ENCODE results near the gene STIMATE. TPM values are rescaled to one million over a fixed set of nuclear protein-coding genes. Genes with fewer than 3 reads are reported as not detected.

STIMATE gene
- total RNA-seq, 1 experiment from 2014 or later = 6.4 TPM

DNA sequence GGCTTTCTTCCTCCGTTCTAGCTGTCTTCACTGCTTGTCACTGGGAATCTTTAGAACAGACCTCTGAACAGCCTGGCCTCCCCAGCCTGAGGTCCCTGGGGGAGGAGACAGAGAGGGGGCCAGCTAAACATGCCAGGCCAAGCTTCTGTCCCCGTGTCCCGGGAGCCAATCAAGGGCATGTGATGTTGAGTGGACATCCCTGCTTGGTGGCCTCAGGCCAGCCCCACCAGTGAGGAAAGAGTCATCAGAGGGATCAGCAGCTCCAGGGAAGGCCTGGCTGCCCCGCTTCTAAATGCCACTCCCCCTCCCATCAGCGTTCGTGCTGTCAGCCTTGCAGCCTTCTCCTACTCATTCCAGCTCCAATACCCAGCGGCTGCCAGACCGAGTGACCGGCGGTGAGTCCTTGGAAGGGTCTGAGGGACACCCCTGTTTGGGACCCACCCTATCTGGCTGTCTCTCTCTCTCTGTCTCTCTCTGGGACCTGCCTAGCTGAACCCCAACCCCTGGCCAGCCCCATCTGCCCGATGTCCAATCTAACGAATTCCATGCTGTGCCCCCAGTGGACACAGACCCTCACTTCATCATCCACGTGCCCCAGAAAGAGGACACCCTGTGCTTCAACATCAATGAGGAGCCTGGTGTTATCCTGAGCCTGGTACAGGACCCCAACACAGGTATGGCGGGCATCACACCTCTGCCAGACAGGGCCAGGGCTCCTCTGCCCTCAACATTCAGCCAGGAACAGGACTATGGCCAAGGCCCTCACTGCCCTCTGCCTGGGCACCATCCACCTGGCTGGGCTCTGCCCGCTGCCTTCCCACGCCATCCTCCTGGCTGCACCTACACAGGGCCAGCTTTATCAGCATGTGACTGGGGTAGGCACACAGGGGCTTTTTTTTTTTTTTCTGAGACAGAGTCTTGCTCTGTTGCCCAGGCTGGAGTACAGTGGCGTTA lies 109.4 kb downstream of the STIMATE start:
- DNase-seq (ENCODE audit: low spot score) = peak; percentile 4
- in situ Hi-C loops (cut with HindIII; ENCODE audit: low sequenced_read_pairs) = no loop called here

DNA sequence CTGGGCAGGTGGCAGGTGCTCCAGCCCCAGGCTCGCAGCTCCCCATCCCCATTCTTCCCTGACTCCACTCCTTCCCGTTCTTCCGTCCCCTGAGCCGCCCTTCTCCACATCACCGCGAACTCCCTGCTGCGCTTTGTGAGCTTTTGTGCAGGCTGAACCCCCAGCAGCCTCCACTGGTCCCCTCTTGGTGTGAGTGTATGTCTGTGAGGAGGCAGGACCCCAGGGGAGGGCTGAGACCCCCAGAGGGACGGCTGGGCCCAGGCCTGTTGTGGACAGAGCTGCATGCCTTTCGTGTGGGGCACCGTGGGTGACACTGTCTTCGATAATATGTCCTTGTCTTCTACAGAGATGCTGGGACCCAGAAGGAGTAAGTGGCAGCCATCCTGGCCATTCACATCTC lies 110.1 kb downstream of the STIMATE start:
- no peak for DNase-seq (ENCODE audit: low spot score)
- in situ Hi-C loops (cut with HindIII; ENCODE audit: low sequenced_read_pairs) = no loop called here

Other genes with a start within 250 kb of the STIMATE start
- 21.6 and 38.4 TPM in 2 replicates for gene PBRM1, start 211.6 kb downstream of the STIMATE start, total RNA-seq (2014; rRNA removed; shearing (Covaris generic))
- 127 and 216 TPM in 2 replicates for gene GNL3, start 211.5 kb downstream of the STIMATE start, total RNA-seq (2014; rRNA removed; shearing (Covaris generic))
- gene GLT8D1, start 191.8 kb downstream of the STIMATE start, total RNA-seq (2014; rRNA removed; shearing (Covaris generic)) = 77.8 and 104 TPM in 2 replicates
- gene SPCS1, start 191.4 kb downstream of the STIMATE start, total RNA-seq (2014; rRNA removed; shearing (Covaris generic)) = 80.3 and 99.9 TPM in 2 replicates
- 34.1 and 40.7 TPM in 2 replicates for gene NEK4, start 126.6 kb downstream of the STIMATE start, total RNA-seq (2014; rRNA removed; shearing (Covaris generic))
- not detected in 2 replicates for gene ITIH1, start 119.9 kb downstream of the STIMATE start, total RNA-seq (2014; rRNA removed; shearing (Covaris generic))
- gene ITIH3, start 102.8 kb downstream of the STIMATE start, total RNA-seq (2014; rRNA removed; shearing (Covaris generic)) = not detected in 2 replicates
- 0.18 and 0.68 TPM in 2 replicates for gene ITIH4, start 66.9 kb downstream of the STIMATE start, total RNA-seq (2014; rRNA removed; shearing (Covaris generic))
- not detected in 2 replicates for gene MUSTN1, start 62.5 kb downstream of the STIMATE start, total RNA-seq (2014; rRNA removed; shearing (Covaris generic))
- 1.2 and 3.6 TPM in 2 replicates for gene SFMBT1, start 148.5 kb upstream of the STIMATE start, total RNA-seq (2014; rRNA removed; shearing (Covaris generic))
- 13.6 and 15.0 TPM in 2 replicates for gene RFT1, start 232.9 kb upstream of the STIMATE start, total RNA-seq (2014; rRNA removed; shearing (Covaris generic))